Panc1 (cell line): ENCODE measurements around the gene KLF15. TPM values are rescaled to one million over a fixed set of nuclear protein-coding genes. Genes with fewer than 3 reads are reported as not detected.

Source experiments
- ATAC-seq: fragments of 200-7000 bp; cut with Tn5 transposase; 2 replicates; pipeline ENCODE4 v1.9.1; 2020; ENCODE audit warnings: mild to moderate bottlenecking, moderate library complexity
- BruUV-seq: library from RNA; stranded (reverse); fragments of 400-500 nt; replicated peaks from 2 replicates; lab custom pipeline; 2021; lab: Mats Ljungman, UMichigan
- CTCF ChIA-PET: fragments of 300-600 bp; sonication (Branson Sonifier 250); formaldehyde crosslinking; loops from one replicate; lab custom pipeline; 2022; ENCODE audit warnings: antibody characterized with exemption; lab: Charles Lee
- POLR2A ChIA-PET: fragments of 300-600 bp; sonication (Branson Sonifier 250); formaldehyde crosslinking; loops from one replicate; lab custom pipeline; 2022; ENCODE audit warnings: antibody characterized with exemption; lab: Charles Lee
- DNase-seq: peaks from one replicate; pipeline ENCODE4 v3.0.0-alpha.2; 2010; ENCODE audit warnings: low read depth, low spot score
- H3K27ac ChIP-seq: 2 replicates; pipeline ENCODE4 v1.5.1; 2011; ENCODE audit warnings: mild to moderate bottlenecking, low read length, inconsistent platforms
- H3K27me3 ChIP-seq: fragments of 200-500 bp; sonication (Bioruptor generic); 2 replicates; pipeline ENCODE4 v1.6.0; 2014; ENCODE audit warnings: low read length, inconsistent platforms; ENCODE audit not compliant: control insufficient read depth, insufficient read depth
- H3K36me3 ChIP-seq: fragments of 200-500 bp; sonication (Bioruptor generic); 2 replicates; pipeline ENCODE4 v1.5.1; 2014; ENCODE audit warnings: inconsistent platforms, mild to moderate bottlenecking, low read length, moderate library complexity; ENCODE audit not compliant: control insufficient read depth, insufficient read depth
- H3K4me1 ChIP-seq: 2 replicates; pipeline ENCODE4 v1.5.1; 2011; ENCODE audit warnings: inconsistent platforms, mild to moderate bottlenecking, low read length, moderate library complexity; ENCODE audit not compliant: control insufficient read depth, insufficient read depth
- H3K4me3 ChIP-seq, 2 experiments: 2 replicates each; pipeline ENCODE4 v1.5.1; 2011 to 2012; ENCODE audit warnings: low read depth in 2 of 2, low read length in 2 of 2, mild to moderate bottlenecking in 2 of 2, inconsistent platforms in 1 of 2, moderate library complexity in 1 of 2
- H3K9me3 ChIP-seq: fragments of 200-500 bp; sonication (Bioruptor generic); 2 replicates; pipeline ENCODE4 v1.5.1; 2014; ENCODE audit warnings: low read depth, mild to moderate bottlenecking, inconsistent platforms, low read length, moderate library complexity; ENCODE audit not compliant: control insufficient read depth, insufficient read depth
- CTCF ChIP-seq: fragments of 450-650 bp; IDR thresholded peaks from 2 replicates; pipeline ENCODE4 v1.5.1; 2017; ENCODE audit warnings: mild to moderate bottlenecking
- POLR2AphosphoS5 ChIP-seq: IDR thresholded peaks from 2 replicates; pipeline ENCODE4 v1.6.1; 2012; ENCODE audit warnings: mild to moderate bottlenecking, low read depth, low read length, moderate library complexity
- SIN3A ChIP-seq: IDR thresholded peaks from 2 replicates; pipeline ENCODE4 v1.6.1; 2012; ENCODE audit warnings: low read depth, mild to moderate bottlenecking, low read length, moderate library complexity, borderline replicate concordance; ENCODE audit not compliant: insufficient read depth
- TCF7L2 ChIP-seq: IDR thresholded peaks from 2 replicates; pipeline ENCODE4 v1.6.1; 2011; ENCODE audit warnings: mild to moderate bottlenecking, low read depth, low read length, inconsistent platforms
- in situ Hi-C: cut with HindIII; loops from 2 replicates; pipeline ENCODE4 v1.10.0; 2016; ENCODE audit warnings: low sequenced_read_pairs, low pct_unique_long_range_greater_than_20kb
- intact Hi-C: fragments of 100-400 bp; cut with micrococcal nuclease; formaldehyde crosslinking; loops from one replicate; pipeline ENCODE4 v1.10.0; 2022; ENCODE audit not compliant: unreplicated experiment
- total RNA-seq: library from RNA; stranded (reverse); gene quantifications from one replicate; pipeline ENCODE4 v1.2.1, GENCODE V29; 2021; ENCODE audit not compliant: unreplicated experiment
- TF ChIP-seq, protein P1 (sequence below), 2 experiments: IDR thresholded peaks; 2 replicates each; pipeline ENCODE4 v1.6.1; 2011 to 2012; ENCODE audit warnings: low read depth in 2 of 2, control low read depth in 1 of 2, low read length in 1 of 2, mild to moderate bottlenecking in 1 of 2, moderate library complexity in 1 of 2; ENCODE audit not compliant: insufficient read depth in 1 of 2

The KLF15 gene
- total RNA-seq, 1 experiment from 2014 or later, result 0.10 TPM

DNA sequence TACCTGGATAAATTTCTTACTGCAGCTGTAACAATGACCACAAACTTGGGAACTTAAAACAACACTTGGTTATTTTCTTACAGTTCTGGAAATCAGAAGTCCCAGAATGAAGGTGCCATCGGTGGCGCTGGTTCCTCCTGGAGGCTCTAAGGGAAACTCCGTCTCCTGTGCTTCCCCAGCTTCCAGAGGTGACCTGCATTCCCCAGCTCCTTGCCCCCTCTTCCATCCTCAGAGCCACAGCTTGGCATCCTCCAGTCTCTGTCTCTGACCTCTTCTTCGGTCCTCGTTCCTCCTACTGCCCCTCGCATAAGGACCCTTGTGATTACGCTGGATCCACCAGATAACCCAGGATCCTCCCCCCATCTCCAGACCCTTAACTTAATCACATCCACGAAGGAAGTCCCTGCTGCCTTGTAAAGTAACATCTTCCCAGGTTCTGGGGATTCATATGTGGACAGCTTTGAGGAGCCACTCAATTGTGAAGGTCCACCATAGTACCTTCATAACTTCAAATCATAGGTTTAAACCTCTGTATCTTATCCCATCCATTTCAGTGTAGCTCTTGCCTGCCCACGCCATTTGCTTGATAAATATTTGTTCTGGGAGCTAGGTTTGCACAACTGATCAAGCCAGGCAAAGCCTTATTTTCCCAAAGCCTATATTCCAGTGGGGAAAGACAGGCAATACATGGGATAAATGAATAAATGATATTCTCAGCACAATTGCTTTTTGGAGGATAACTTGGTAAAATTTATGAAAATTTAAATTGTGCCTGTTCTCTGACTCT is 34.8 kb downstream of the KLF15 start:
- ATAC-seq, result no peak

DNA sequence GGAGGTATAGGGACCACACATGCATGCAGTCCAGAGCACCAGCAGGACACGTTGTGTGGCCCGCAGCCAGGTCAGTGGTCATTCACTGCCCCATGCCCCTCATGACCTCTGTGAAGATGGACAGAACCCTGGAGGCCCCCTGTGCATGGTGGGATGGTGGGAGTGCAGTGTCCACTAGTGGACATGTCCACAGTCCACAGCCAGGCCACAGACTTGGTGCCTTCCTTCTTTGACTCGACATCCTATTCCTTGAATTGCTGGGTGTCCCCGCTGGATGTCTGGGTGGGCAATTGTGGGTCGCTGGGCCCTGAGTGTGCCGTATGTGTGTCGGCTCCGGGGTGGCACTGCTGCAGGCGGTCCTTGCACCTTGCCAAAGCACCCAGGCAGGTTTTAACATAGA is 35.7 kb downstream of the KLF15 start:
- no peak for DNase-seq
- Histone ChIP-seq H3K36me3 (no peaks in the 10 kb centered on the region), H3K27me3 (peaks cover 4% of the 10 kb centered on the region), H3K4me1 (no peaks in the 10 kb centered on the region), H3K27ac (no peak overlapping the region), H3K4me3 (no peak overlapping the region), H3K9me3 (no peaks in the 10 kb centered on the region)
- in situ Hi-C loops (no loop called here), intact Hi-C loops (no loop called here)
- TF ChIP-seq POLR2AphosphoS5 (no peak), TCF7L2 (no peak), CTCF (no peak), SIN3A (no peak)
- TF ChIP-seq, protein P1, sequence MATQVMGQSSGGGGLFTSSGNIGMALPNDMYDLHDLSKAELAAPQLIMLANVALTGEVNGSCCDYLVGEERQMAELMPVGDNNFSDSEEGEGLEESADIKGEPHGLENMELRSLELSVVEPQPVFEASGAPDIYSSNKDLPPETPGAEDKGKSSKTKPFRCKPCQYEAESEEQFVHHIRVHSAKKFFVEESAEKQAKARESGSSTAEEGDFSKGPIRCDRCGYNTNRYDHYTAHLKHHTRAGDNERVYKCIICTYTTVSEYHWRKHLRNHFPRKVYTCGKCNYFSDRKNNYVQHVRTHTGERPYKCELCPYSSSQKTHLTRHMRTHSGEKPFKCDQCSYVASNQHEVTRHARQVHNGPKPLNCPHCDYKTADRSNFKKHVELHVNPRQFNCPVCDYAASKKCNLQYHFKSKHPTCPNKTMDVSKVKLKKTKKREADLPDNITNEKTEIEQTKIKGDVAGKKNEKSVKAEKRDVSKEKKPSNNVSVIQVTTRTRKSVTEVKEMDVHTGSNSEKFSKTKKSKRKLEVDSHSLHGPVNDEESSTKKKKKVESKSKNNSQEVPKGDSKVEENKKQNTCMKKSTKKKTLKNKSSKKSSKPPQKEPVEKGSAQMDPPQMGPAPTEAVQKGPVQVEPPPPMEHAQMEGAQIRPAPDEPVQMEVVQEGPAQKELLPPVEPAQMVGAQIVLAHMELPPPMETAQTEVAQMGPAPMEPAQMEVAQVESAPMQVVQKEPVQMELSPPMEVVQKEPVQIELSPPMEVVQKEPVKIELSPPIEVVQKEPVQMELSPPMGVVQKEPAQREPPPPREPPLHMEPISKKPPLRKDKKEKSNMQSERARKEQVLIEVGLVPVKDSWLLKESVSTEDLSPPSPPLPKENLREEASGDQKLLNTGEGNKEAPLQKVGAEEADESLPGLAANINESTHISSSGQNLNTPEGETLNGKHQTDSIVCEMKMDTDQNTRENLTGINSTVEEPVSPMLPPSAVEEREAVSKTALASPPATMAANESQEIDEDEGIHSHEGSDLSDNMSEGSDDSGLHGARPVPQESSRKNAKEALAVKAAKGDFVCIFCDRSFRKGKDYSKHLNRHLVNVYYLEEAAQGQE (IDR thresholded peaks at IDR 0.05; ENCODE audit: insufficient read depth in 1 of 2, low read depth in 2 of 2, low read length in 1 of 2), result no peak
- ATAC-seq, result no peak
- ChIA-PET CTCF (no interaction called here), POLR2A (no interaction called here)
- BruUV-seq, result no TSS peak

More for the DNA sequence above, 34.8 kb downstream of the KLF15 start:
- ChIA-PET CTCF (no interaction called here), POLR2A (no interaction called here)
- Histone ChIP-seq H3K9me3 (no peaks in the 10 kb centered on the region), H3K27ac (no peak overlapping the region), H3K36me3 (no peaks in the 10 kb centered on the region), H3K27me3 (peaks cover 4% of the 10 kb centered on the region), H3K4me3 (no peak overlapping the region), H3K4me1 (no peaks in the 10 kb centered on the region)
- TF ChIP-seq, protein P1 (IDR thresholded peaks at IDR 0.05; ENCODE audit: insufficient read depth in 1 of 2, low read depth in 2 of 2, low read length in 1 of 2), result no peak
- TF ChIP-seq TCF7L2 (no peak), CTCF (no peak), POLR2AphosphoS5 (no peak), SIN3A (no peak)
- DNase-seq, result no peak
- intact Hi-C loops (no loop called here), in situ Hi-C loops (no loop called here)
- no TSS peak for BruUV-seq
